ENCODE results near the gene GASK1A. TPM values are rescaled to one million over a fixed set of nuclear protein-coding genes. Genes with fewer than 3 reads are reported as not detected.

The GASK1A gene
- total and polyA plus RNA-seq, 11 donors: 0.19 to 2.5 (median 0.51) TPM

DNA sequence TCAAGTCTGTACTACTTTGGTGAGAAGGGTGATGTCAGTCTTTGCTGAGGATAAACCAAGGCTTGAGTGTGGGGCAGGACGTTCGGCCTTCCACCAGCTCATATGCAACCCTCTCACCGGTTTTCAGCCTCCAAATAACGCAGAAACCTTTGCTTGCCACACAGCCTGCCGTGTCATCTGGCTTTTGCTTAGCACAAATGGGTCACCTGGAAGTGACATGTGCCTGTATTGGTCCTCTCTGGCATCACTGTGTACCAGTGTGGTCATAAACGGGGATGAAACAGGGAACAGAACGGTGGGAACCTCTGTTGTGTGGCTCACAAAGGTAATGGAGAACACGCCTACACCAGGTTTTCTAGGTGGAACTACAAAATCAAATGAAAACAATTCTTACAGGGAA is 119.7 kb downstream of the GASK1A start:
- no peak for DNase-seq
- Histone ChIP-seq H3K36me3 (no peaks in the 10 kb centered on the region), H3K4me1 (peaks cover 0 to 30% (median 4%) of the 10 kb centered on the region in 12 donors), H3K27ac (no peak overlapping the region), H3K4me3 (no peak overlapping the region), H3K9me3 (no peaks in the 10 kb centered on the region), H3K27me3 (no peaks in the 10 kb centered on the region)
- WGBS, 4 donors: 93 to 96% (median 96%) methylated on average over 8 of the region's 8 CpGs
- no peak for ATAC-seq
- no peak for TF ChIP-seq POLR2A (IDR thresholded peaks at IDR 0.05)
- TF ChIP-seq, protein P1, sequence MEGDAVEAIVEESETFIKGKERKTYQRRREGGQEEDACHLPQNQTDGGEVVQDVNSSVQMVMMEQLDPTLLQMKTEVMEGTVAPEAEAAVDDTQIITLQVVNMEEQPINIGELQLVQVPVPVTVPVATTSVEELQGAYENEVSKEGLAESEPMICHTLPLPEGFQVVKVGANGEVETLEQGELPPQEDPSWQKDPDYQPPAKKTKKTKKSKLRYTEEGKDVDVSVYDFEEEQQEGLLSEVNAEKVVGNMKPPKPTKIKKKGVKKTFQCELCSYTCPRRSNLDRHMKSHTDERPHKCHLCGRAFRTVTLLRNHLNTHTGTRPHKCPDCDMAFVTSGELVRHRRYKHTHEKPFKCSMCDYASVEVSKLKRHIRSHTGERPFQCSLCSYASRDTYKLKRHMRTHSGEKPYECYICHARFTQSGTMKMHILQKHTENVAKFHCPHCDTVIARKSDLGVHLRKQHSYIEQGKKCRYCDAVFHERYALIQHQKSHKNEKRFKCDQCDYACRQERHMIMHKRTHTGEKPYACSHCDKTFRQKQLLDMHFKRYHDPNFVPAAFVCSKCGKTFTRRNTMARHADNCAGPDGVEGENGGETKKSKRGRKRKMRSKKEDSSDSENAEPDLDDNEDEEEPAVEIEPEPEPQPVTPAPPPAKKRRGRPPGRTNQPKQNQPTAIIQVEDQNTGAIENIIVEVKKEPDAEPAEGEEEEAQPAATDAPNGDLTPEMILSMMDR (IDR thresholded peaks at IDR 0.05): no peak
- intact Hi-C loops (cut with DNase I): no loop called here

- ATAC-seq: peak in 1 of 4 donors; percentile 56
- H3K9me3 ChIP-seq: no peaks in the 10 kb centered on the region
- H3K27me3 ChIP-seq: no peaks in the 10 kb centered on the region
- no peaks in the 10 kb centered on the region for H3K36me3 ChIP-seq
- TF ChIP-seq, protein P1 (IDR thresholded peaks at IDR 0.05): no peak
- no peak for TF ChIP-seq POLR2A (IDR thresholded peaks at IDR 0.05)
- H3K27ac ChIP-seq: peak overlapping the region in 3 of 12 donors; percentile 22 to 49 (median 23)
- H3K4me1 ChIP-seq: peaks cover 0 to 32% (median 15%) of the 10 kb centered on the region in 12 donors
- 37 to 51% (median 44%) methylated on average over 2 of the region's 2 CpGs for whole genome bisulfite sequencing, 4 donors
- DNase-seq: no peak
- intact Hi-C loops (cut with DNase I): no loop called here
- no peak overlapping the region for H3K4me3 ChIP-seq
Measured at GRCh38 chr3:43102773-43103480, 123.8 kb downstream of the GASK1A start.

DNA sequence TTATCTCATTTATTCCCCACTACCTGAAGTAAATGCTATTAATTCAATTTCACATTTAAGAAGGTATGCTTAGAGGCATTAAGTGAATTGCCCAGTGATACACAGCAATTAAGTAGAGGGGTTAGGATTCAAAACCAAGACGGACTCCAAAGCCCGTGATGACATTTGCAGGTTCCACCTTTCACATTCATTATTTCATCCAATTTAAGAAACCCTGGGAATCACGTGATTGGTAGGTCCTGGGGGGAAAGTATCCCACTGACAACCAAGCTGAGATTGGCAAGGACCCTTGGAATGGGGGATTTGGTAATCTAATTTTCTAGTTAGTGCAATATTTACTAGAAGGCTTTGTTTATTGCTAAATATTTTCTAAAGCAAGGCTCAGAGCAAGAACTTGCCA is 124.9 kb downstream of the GASK1A start:
- intact Hi-C loops (cut with DNase I): no loop called here
- no peak for DNase-seq
- TF ChIP-seq, protein P1 (IDR thresholded peaks at IDR 0.05): no peak
- TF ChIP-seq POLR2A (IDR thresholded peaks at IDR 0.05): no peak
- Histone ChIP-seq H3K36me3 (no peaks in the 10 kb centered on the region), H3K4me1 (peaks cover 0 to 32% (median 15%) of the 10 kb centered on the region in 12 donors), H3K27me3 (no peaks in the 10 kb centered on the region), H3K27ac (no peak overlapping the region), H3K9me3 (no peaks in the 10 kb centered on the region), H3K4me3 (no peak overlapping the region)
- ATAC-seq: no peak
- WGBS, 4 donors: 61 to 95% (median 77%) methylated on average over 3 of the region's 3 CpGs

GRCh38 chr3:43104660-43105595 is 125.8 kb downstream of the GASK1A start:
- Histone ChIP-seq H3K4me3 (peak overlapping the region; percentile 73 to 97 (median 92)), H3K9me3 (no peaks in the 10 kb centered on the region), H3K27ac (peak overlapping the region in 4 of 12 donors; percentile 62 to 79 (median 72)), H3K4me1 (peaks cover 0 to 32% (median 15%) of the 10 kb centered on the region in 12 donors), H3K36me3 (no peaks in the 10 kb centered on the region), H3K27me3 (no peaks in the 10 kb centered on the region)
- peak in 2 of 5 donors; percentile 26 to 27 for DNase-seq
- TF ChIP-seq POLR2A (IDR thresholded peaks at IDR 0.05): no peak
- TF ChIP-seq, protein P1 (IDR thresholded peaks at IDR 0.05): no peak
- ATAC-seq: peak in 2 of 4 donors; percentile 6 to 19
- WGBS, 4 donors: 41 to 59% (median 45%) methylated on average over 21 to 33 of the region's 33 CpGs
- intact Hi-C loops (cut with DNase I): no loop called here

Data from heart left ventricle (tissue), 16 donors.